Activated naive CD4-positive, alpha-beta T cell treated with anti-CD3 and anti-CD28 coated beads, Interleukin-2, amount 10 ng/mL, durations not matched to agents 7 days and 5 days (primary cell): ENCODE results near the gene PPP1R9A.

ENCODE experiments used
- CTCF ChIA-PET: fragments of 350-600 bp; sonication (Branson Sonifier 250); formaldehyde crosslinking; loops from one replicate; lab custom pipeline; 2021; ENCODE audit warnings: antibody characterized with exemption; lab: Charles Lee
- DNase-seq: peaks from one replicate; pipeline ENCODE4 v3.0.0-alpha.2; 2020
- H3K27ac Mint-ChIP-seq: one replicate; pipeline ENCODE4 v1.8.0; 2021; ENCODE audit warnings: mild to moderate bottlenecking, moderate library complexity, mixed read lengths
- H3K27me3 Mint-ChIP-seq: one replicate; pipeline ENCODE4 v1.8.0; 2021; ENCODE audit warnings: mild to moderate bottlenecking, mixed read lengths
- H3K36me3 Mint-ChIP-seq: one replicate; pipeline ENCODE4 v1.8.0; 2021; ENCODE audit warnings: mixed read lengths
- H3K4me1 Mint-ChIP-seq: one replicate; pipeline ENCODE4 v1.8.0; 2021; ENCODE audit warnings: mixed read lengths
- H3K4me3 Mint-ChIP-seq: one replicate; pipeline ENCODE4 v1.8.0; 2021; ENCODE audit warnings: mild to moderate bottlenecking, moderate library complexity, mixed read lengths
- H3K9me3 Mint-ChIP-seq: one replicate; pipeline ENCODE4 v1.8.0; 2021; ENCODE audit warnings: mixed read lengths

The PPP1R9A gene

DNA sequence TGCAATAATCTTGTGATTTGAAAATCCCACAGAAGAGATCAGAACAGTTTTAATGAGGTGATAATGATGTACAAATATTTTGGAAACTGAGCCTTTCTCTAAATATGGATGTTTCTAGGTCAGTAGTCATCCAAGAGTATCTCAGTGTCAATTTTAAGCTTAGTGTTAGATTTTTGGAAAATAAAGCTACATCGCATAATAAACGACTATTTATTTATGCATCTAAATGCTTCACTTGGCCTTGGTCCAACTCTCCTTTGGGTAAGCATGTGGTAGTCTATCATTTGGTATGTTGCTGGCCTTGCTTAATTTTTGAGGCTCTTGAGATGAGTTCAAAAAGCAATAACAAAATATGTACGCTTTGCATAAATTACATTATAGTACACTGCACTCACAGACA lies 5.4 kb upstream of the PPP1R9A start:
- CTCF ChIA-PET, result no interaction called here
- H3K4me3 Mint-ChIP-seq, result no peak overlapping the region
- H3K36me3 Mint-ChIP-seq, result no peaks in the 10 kb centered on the region
- H3K4me1 Mint-ChIP-seq, result no peaks in the 10 kb centered on the region
- H3K27ac Mint-ChIP-seq, result no peak overlapping the region
- H3K27me3 Mint-ChIP-seq, result peaks cover 2% of the 10 kb centered on the region
- DNase-seq, result no peak
- no peaks in the 10 kb centered on the region for H3K9me3 Mint-ChIP-seq

DNA sequence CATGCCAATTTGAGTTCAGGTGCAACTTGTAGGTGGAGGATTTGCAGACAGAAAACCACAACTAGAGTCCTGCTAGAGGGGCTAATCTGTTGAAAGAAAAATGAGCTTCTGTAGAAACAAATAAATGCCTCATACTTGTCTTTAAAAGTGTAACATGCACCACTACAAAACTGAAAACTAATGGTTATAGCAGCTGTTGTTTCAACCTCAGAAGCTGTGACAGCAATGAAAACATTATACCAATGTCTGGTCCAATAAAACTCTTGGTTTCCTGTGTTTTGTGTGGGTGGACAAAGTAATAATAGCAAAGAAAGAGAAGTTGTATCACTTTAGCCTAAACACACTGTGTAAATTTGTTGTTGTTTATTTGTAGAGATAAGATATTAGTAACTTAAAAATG lies 3.4 kb upstream of the PPP1R9A start:
- no peak for DNase-seq
- Mint-ChIP-seq H3K36me3 (no peaks in the 10 kb centered on the region), H3K9me3 (no peaks in the 10 kb centered on the region), H3K27ac (no peak overlapping the region), H3K4me1 (no peaks in the 10 kb centered on the region), H3K27me3 (peaks cover 20% of the 10 kb centered on the region), H3K4me3 (no peak overlapping the region)
- CTCF ChIA-PET, result no interaction called here

DNA sequence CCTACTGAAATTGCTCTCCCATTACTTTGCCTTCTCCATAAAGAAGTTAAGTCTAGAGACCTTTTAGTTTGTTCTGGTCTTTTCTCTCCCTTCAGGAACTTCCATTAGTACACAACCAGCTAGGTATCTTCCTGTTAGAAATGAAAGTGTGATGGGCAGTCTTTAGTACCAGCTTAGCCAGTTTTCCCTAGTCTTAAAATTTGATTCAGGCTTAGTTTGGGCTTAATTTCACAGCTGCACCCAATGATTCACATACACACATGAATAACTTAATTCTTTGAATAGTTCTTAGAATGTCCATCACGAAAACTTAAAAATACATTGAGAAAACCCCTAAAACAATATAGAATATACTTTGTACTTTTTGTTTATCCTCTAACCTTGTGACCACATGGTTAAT lies 2.4 kb upstream of the PPP1R9A start:
- Mint-ChIP-seq H3K9me3 (no peaks in the 10 kb centered on the region), H3K27me3 (peaks cover 29% of the 10 kb centered on the region), H3K27ac (no peak overlapping the region), H3K36me3 (no peaks in the 10 kb centered on the region), H3K4me1 (no peaks in the 10 kb centered on the region), H3K4me3 (no peak overlapping the region)
- CTCF ChIA-PET, result no interaction called here
- DNase-seq, result no peak

DNA sequence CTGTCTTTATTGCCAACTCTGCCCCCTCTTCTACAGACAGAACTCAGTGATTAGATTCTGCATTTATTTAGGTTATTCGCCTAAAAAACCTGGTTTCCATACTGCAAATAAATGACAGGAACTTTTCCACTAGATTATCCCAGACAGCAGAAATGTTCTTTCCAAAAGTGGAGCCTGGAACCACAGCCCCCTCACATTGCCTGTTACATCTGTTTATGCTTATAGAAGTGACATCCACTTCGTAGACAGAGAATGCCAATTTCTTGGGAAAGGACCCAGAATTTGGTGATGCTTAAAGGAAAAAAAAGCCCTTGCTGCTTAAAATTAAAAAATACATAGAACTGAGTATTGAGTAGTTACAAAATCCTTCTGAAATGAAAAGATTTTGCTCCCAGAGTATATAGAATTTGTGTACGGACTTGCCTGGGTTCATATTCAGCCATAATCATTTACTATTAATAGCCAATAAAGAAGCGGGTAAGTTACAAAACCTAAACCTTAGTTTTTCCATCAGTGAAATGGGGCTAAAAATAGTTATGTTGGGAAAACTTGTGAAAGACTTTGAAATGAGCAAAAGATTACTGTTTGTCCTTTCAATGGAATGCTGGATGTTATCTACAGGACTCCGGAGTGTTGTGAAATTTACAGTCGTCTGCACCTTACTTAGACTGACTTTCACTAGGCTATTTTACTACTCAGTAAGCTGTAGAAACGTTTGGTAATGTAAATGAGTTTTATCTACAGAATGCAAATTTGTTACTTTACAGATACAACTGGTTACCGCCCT lies 1.1 kb upstream of the PPP1R9A start:
- no peak for DNase-seq
- no peaks in the 10 kb centered on the region for H3K36me3 Mint-ChIP-seq
- H3K9me3 Mint-ChIP-seq, result no peaks in the 10 kb centered on the region
- no peak overlapping the region for H3K4me3 Mint-ChIP-seq
- peaks cover 35% of the 10 kb centered on the region for H3K27me3 Mint-ChIP-seq
- H3K27ac Mint-ChIP-seq, result no peak overlapping the region
- CTCF ChIA-PET, result no interaction called here
- no peaks in the 10 kb centered on the region for H3K4me1 Mint-ChIP-seq

DNA sequence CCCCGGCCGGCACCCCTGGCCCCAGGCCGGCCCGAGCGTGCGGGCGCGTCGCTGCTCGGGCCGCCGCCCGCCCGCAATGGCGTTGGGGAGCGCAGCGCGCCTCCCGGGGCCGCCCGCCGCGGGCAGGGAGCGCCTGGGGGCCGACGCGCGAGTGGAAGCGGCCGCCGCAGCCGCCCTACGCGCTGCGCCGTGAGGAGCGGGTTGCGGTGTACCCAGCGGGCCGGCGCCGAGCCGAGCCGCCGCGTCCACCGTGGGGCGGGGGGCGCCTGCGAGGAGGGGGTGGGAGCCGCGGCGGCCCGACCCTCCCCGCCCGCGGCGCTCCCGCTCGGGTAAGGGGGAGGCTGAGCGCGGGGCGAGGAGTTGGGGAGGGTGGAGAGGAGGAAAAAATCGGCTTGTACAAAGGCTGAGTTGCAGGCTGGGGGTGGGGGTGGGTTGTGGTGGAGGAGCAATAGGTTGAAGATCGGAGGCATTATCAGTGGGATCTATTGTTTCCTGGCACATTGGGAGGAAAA lies 473 bp downstream of the PPP1R9A start:
- no peaks in the 10 kb centered on the region for H3K36me3 Mint-ChIP-seq
- no peak overlapping the region for H3K27ac Mint-ChIP-seq
- CTCF ChIA-PET, result no interaction called here
- no peak for DNase-seq
- peaks cover 35% of the 10 kb centered on the region for H3K27me3 Mint-ChIP-seq
- no peaks in the 10 kb centered on the region for H3K9me3 Mint-ChIP-seq
- no peaks in the 10 kb centered on the region for H3K4me1 Mint-ChIP-seq
- H3K4me3 Mint-ChIP-seq, result no peak overlapping the region

DNA sequence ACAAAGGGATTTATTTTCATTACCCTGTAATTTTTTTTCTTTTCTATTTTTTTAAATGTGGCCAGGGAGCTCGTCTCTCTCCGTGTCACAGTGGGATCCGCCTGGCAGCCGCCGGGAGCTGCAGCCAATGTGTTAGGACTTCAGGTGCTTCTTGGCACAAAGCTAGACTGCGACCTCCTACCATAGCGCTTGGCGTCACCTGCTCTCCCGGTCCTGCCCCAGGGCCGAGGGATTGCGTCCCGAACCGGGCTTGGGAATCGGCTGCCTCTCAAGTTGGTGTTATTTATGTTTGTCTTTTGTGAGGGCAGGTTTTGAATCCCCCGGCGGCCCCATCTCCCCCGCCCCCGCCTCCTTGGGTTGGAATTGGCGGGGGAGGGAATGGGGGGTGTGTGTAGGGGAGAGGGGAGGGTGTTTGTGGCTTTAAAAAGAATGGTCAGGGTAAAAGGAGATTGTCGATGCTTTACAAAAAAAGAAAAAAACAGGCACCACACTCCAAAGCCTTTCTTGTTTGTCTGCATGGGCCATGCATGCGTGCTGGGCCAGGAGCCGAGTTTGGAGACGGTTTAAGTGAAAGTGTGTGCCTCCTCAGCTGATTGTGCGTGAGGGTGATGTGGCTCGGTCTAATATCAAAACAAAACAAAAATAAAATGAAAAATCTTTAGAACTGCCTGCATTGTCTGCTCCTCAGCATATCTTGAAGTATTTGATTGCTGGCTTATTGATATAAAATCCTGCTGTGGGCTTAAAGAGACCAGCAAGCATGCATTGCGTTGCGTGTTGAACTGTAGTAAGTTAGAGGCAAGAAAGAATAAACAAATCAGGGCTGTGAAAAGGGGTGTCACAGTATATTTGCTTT lies 1.2 kb downstream of the PPP1R9A start:
- no peaks in the 10 kb centered on the region for H3K36me3 Mint-ChIP-seq
- H3K4me1 Mint-ChIP-seq, result no peaks in the 10 kb centered on the region
- no peak overlapping the region for H3K27ac Mint-ChIP-seq
- peaks cover 35% of the 10 kb centered on the region for H3K27me3 Mint-ChIP-seq
- no peak for DNase-seq
- no peak overlapping the region for H3K4me3 Mint-ChIP-seq
- H3K9me3 Mint-ChIP-seq, result no peaks in the 10 kb centered on the region
- CTCF ChIA-PET, result no interaction called here

DNA sequence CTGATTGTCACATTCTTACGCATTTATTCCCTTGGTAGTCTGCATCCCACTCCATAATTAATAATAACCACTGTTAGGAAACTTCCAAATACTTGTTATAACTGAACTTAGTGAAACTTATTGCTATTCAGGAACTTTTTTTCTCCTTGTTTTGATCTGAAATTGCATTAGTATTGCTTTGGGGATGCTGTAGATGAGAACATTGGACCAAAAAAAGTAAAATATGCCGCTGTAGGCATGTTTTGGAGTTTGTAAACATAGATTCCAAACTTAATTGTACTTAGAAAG lies 1.7 kb downstream of the PPP1R9A start:
- no peaks in the 10 kb centered on the region for H3K4me1 Mint-ChIP-seq
- CTCF ChIA-PET, result no interaction called here
- H3K9me3 Mint-ChIP-seq, result no peaks in the 10 kb centered on the region
- H3K27me3 Mint-ChIP-seq, result peaks cover 35% of the 10 kb centered on the region
- no peak overlapping the region for H3K4me3 Mint-ChIP-seq
- no peak for DNase-seq
- H3K27ac Mint-ChIP-seq, result no peak overlapping the region
- H3K36me3 Mint-ChIP-seq, result no peaks in the 10 kb centered on the region

DNA sequence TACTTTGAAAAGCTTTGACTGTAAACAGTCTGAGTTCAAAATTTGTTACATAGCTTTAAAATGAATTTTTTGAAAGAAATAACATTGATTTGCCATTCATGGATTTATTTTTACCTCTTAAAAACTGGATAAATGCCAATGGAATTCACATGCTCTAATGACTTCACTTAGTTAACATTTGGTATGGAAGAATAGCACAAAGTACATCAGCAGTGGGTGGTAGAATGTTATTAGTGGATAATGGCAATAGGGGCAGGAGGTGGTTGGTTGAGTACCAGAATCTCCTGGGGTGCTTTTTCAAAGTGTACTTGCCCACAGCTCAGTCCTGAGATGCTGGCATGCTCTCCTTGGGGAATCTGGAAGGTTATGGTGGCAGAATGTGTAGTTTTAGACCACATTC lies 4.7 kb downstream of the PPP1R9A start:
- H3K27ac Mint-ChIP-seq, result no peak overlapping the region
- no peaks in the 10 kb centered on the region for H3K36me3 Mint-ChIP-seq
- H3K4me1 Mint-ChIP-seq, result no peaks in the 10 kb centered on the region
- DNase-seq, result no peak
- H3K9me3 Mint-ChIP-seq, result no peaks in the 10 kb centered on the region
- peaks cover 32% of the 10 kb centered on the region for H3K27me3 Mint-ChIP-seq
- no peak overlapping the region for H3K4me3 Mint-ChIP-seq
- CTCF ChIA-PET, result no interaction called here

DNA sequence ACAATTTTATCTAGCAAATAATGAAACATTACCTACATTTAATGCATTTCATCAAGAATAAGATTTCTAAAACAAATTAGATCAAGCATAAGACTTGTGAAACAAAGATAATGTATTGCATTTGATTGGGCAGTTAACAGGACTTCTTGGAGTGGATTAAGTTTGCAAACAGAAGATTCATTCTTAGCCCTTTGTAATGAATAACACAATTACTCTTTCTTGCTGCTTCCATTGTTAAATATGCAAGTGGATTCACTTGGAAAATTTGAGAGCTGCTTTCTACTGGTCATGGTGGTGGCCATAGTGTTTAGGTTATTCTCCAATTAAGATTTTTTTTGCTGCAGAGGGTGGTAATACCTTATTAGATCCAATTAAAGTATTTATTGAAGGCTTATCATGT lies 6.0 kb downstream of the PPP1R9A start:
- CTCF ChIA-PET, result no interaction called here
- no peak overlapping the region for H3K27ac Mint-ChIP-seq
- H3K4me3 Mint-ChIP-seq, result no peak overlapping the region
- no peaks in the 10 kb centered on the region for H3K4me1 Mint-ChIP-seq
- H3K27me3 Mint-ChIP-seq, result peaks cover 21% of the 10 kb centered on the region
- no peaks in the 10 kb centered on the region for H3K9me3 Mint-ChIP-seq
- H3K36me3 Mint-ChIP-seq, result no peaks in the 10 kb centered on the region
- no peak for DNase-seq

DNA sequence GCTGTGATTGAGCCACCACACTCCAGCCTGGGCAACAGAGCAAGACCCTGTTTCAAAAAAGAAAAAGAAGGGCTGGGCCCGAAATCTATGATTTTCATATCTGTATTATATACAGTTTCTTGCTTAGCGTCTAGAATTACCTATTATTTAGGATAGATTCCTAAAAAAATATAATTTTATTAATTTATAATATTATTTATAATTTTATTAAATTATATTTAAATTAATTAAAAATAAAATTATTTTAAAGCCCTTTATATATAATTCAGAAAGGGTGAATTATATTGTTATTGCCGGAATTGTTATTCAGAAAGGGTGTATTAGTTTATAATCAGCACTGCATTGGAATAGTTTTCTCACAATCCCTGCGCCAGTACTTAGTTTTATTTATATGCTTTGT lies 14.5 kb downstream of the PPP1R9A start:
- Mint-ChIP-seq H3K4me1 (no peaks in the 10 kb centered on the region), H3K27ac (no peak overlapping the region), H3K4me3 (no peak overlapping the region), H3K9me3 (no peaks in the 10 kb centered on the region), H3K27me3 (no peaks in the 10 kb centered on the region), H3K36me3 (no peaks in the 10 kb centered on the region)
- CTCF ChIA-PET, result no interaction called here
- no peak for DNase-seq

DNA sequence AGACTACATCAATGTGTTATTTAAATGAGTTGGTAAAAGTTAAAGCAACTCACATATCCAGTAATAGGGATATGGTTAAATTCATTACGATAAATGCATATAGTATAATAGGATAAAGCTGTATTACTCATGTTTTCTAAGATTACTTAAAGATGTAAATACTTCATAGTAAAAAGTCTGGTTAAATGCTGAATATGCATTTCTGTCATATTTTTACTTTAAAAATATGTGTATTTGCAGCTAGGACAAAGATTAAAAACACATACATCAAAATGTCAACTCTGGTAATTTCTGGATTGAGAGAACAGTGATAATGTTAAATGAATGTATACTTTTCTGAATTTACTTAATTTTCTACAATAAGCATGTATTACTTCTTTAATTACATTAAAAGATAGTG lies 15.1 kb downstream of the PPP1R9A start:
- H3K9me3 Mint-ChIP-seq, result no peaks in the 10 kb centered on the region
- no peaks in the 10 kb centered on the region for H3K4me1 Mint-ChIP-seq
- H3K4me3 Mint-ChIP-seq, result no peak overlapping the region
- H3K27me3 Mint-ChIP-seq, result no peaks in the 10 kb centered on the region
- no peak for DNase-seq
- CTCF ChIA-PET, result no interaction called here
- no peaks in the 10 kb centered on the region for H3K36me3 Mint-ChIP-seq
- no peak overlapping the region for H3K27ac Mint-ChIP-seq

DNA sequence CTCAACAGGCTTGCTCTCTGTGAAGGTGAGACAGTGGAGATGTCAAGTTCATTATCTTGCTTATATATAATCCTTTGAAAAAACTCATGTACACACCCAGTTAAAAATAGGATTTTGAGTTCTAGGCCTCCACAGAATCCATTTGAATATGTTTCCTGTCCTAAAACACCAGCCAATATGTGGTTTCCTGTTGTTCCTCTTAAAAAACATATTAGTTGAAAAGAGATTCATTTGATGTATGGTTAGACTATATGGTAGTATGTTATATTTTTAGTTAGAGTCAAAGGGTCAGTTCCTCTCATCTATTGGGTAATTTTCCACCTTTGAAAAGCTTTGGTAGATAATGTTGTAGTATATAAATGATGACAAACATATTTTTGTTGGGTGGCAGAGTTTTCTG lies 16.0 kb downstream of the PPP1R9A start:
- Mint-ChIP-seq H3K36me3 (no peaks in the 10 kb centered on the region), H3K4me1 (no peaks in the 10 kb centered on the region), H3K27ac (no peak overlapping the region), H3K27me3 (no peaks in the 10 kb centered on the region), H3K4me3 (no peak overlapping the region), H3K9me3 (no peaks in the 10 kb centered on the region)
- no peak for DNase-seq
- CTCF ChIA-PET, result no interaction called here

DNA sequence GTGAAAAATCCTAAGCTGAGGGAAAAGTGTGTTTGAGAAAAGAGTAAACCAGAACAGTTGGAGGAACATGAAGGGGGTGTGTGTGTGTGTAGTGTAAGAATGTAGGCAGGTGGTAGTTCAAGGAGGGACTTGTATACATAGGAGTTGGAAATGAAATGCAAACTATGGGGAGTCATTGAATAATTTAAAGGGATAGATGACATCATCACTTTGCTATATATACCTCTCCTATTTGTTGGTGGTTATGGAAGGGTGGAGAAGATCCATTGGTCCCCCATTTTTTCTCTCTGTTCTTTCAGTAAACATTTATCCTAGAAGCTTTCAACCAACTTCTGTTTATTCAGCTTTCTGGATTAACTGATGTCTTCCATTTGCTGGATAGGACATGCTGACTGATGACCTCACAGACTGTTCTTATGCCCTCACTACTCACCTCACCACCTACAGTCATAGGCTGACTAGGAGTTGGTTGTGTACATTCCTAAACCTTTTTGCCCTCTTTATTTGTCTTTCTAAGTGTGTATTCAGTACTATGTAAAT lies 20.8 kb downstream of the PPP1R9A start:
- no peaks in the 10 kb centered on the region for H3K4me1 Mint-ChIP-seq
- CTCF ChIA-PET, result no interaction called here
- no peaks in the 10 kb centered on the region for H3K9me3 Mint-ChIP-seq
- DNase-seq, result no peak
- no peak overlapping the region for H3K27ac Mint-ChIP-seq
- H3K4me3 Mint-ChIP-seq, result no peak overlapping the region
- H3K36me3 Mint-ChIP-seq, result no peaks in the 10 kb centered on the region
- no peaks in the 10 kb centered on the region for H3K27me3 Mint-ChIP-seq

DNA sequence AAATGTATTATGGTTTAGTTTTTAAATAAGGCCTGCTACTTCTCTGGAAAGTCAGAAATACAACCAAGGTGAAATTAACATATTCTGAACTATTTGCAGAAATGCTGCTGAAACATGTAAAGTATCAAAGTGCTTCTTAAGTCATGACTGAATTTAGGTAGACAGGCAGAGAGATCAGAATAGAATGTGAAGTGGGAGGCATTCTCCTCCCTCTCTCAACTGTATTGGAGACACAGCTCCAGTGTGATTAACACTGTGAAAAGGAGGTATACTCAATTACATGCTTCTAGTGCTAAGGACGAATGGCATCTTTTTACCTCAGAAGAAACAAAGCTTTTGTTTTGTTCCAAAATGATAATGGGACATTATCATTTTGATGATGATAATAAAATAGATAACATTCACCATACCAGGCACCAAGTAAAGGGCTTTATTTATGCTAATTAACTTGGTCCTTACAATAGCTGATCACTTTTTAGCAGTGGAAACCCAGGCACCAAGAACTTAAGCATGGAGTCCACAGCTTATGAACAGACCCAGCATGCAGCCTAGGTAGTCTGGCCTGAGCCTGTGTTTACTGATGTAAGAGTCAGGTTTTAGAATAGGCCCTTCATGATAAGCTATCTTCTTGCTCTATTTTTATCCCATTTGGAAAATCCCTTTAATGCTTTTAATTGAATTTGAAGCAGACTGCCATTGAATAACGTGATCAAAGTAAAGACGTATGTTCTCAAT lies 26.0 kb downstream of the PPP1R9A start:
- H3K27me3 Mint-ChIP-seq, result no peaks in the 10 kb centered on the region
- H3K4me1 Mint-ChIP-seq, result no peaks in the 10 kb centered on the region
- CTCF ChIA-PET, result no interaction called here
- no peak overlapping the region for H3K27ac Mint-ChIP-seq
- no peaks in the 10 kb centered on the region for H3K9me3 Mint-ChIP-seq
- DNase-seq, result no peak
- H3K4me3 Mint-ChIP-seq, result no peak overlapping the region
- H3K36me3 Mint-ChIP-seq, result no peaks in the 10 kb centered on the region
